Measurements from ENCODE around the gene TIMM22. TPM values are rescaled to one million over a fixed set of nuclear protein-coding genes. Genes with fewer than 3 reads are reported as not detected.

TIMM22 gene
- polyA plus RNA-seq, 1 experiment, result 17.7 TPM

- no peak overlapping the region for H3K4me3 ChIP-seq (ENCODE audit: low read depth, low read length)
- H3K9me3 ChIP-seq (ENCODE audit: control insufficient read depth, insufficient read depth, low read length), result no peaks in the 10 kb centered on the region; the same call in 1 of the 2 replicates
- H3K27me3 ChIP-seq (ENCODE audit: control insufficient read depth, insufficient read depth, low read length), result no peaks in the 10 kb centered on the region
- no peak for DNase-seq (ENCODE audit: low read depth, low spot score)
- ChIA-PET POLR2A (no interaction called here), CTCF (interaction anchor here (0.6 to 1.4 kb wide), 2 partner anchors 19 kb away, joined by 3 to 4 read pairs; no protein-coding TSS in a partner anchor)
- no peak overlapping the region for H3K27ac ChIP-seq (ENCODE audit: low read depth, low read length)
- TF ChIP-seq, protein P1, sequence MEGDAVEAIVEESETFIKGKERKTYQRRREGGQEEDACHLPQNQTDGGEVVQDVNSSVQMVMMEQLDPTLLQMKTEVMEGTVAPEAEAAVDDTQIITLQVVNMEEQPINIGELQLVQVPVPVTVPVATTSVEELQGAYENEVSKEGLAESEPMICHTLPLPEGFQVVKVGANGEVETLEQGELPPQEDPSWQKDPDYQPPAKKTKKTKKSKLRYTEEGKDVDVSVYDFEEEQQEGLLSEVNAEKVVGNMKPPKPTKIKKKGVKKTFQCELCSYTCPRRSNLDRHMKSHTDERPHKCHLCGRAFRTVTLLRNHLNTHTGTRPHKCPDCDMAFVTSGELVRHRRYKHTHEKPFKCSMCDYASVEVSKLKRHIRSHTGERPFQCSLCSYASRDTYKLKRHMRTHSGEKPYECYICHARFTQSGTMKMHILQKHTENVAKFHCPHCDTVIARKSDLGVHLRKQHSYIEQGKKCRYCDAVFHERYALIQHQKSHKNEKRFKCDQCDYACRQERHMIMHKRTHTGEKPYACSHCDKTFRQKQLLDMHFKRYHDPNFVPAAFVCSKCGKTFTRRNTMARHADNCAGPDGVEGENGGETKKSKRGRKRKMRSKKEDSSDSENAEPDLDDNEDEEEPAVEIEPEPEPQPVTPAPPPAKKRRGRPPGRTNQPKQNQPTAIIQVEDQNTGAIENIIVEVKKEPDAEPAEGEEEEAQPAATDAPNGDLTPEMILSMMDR (IDR thresholded peaks at IDR 0.05; ENCODE audit: low read depth, low read length), result no peak
These were observed 40.4 kb downstream of the TIMM22 start for GRCh38 chr17:1037238-1037879.

- no peak for DNase-seq (ENCODE audit: low read depth, low spot score)
- POLR2A ChIA-PET, result no interaction called here
- Histone ChIP-seq H3K9me3 (ENCODE audit: control insufficient read depth, insufficient read depth, low read length) (no peaks in the 10 kb centered on the region; the same call in 1 of the 2 replicates), H3K27ac (ENCODE audit: low read depth, low read length) (no peak overlapping the region), H3K4me3 (ENCODE audit: low read depth, low read length) (no peak overlapping the region), H3K27me3 (ENCODE audit: control insufficient read depth, insufficient read depth, low read length) (no peaks in the 10 kb centered on the region)
- CTCF ChIA-PET, result interaction anchor here (0.9 kb wide), 1 partner anchor 18 kb away, joined by 3 read pairs; no protein-coding TSS in a partner anchor
- TF ChIP-seq, protein P1 (IDR thresholded peaks at IDR 0.05; ENCODE audit: low read depth, low read length), result no peak
These were observed 41.7 kb downstream of the TIMM22 start for GRCh38 chr17:1038459-1039122.

- TF ChIP-seq, protein P1 (IDR thresholded peaks at IDR 0.05; ENCODE audit: low read depth, low read length), result no peak
- H3K27me3 ChIP-seq (ENCODE audit: control insufficient read depth, insufficient read depth, low read length), result no peaks in the 10 kb centered on the region
- DNase-seq (ENCODE audit: low read depth, low spot score), result no peak
- no peaks in the 10 kb centered on the region; the same call in 1 of the 2 replicates for H3K9me3 ChIP-seq (ENCODE audit: control insufficient read depth, insufficient read depth, low read length)
- POLR2A ChIA-PET, result no interaction called here
- no peak overlapping the region for H3K27ac ChIP-seq (ENCODE audit: low read depth, low read length)
- H3K4me3 ChIP-seq (ENCODE audit: low read depth, low read length), result no peak overlapping the region
- CTCF ChIA-PET, result interaction anchor here (0.9 kb wide), 1 partner anchor 17 kb away, joined by 3 read pairs; no protein-coding TSS in a partner anchor
These were observed 42.2 kb downstream of the TIMM22 start for GRCh38 chr17:1039123-1039507.

- Histone ChIP-seq H3K27me3 (ENCODE audit: control insufficient read depth, insufficient read depth, low read length) (no peaks in the 10 kb centered on the region), H3K27ac (ENCODE audit: low read depth, low read length) (no peak overlapping the region), H3K4me3 (ENCODE audit: low read depth, low read length) (no peak overlapping the region), H3K9me3 (ENCODE audit: control insufficient read depth, insufficient read depth, low read length) (no peaks in the 10 kb centered on the region; the same call in 1 of the 2 replicates)
- TF ChIP-seq, protein P1 (IDR thresholded peaks at IDR 0.05; ENCODE audit: low read depth, low read length), result no peak
- CTCF ChIA-PET, result interaction anchor here (0.6 to 1.4 kb wide), 3 partner anchors 17 to 41 kb away, joined by 3 to 5 read pairs (median 5); no protein-coding TSS in a partner anchor
- DNase-seq (ENCODE audit: low read depth, low spot score), result no peak
- POLR2A ChIA-PET, result no interaction called here
These were observed 42.7 kb downstream of the TIMM22 start for GRCh38 chr17:1039511-1040215.
